SKM-1 treated with dmso at 0.1 percent for 144 hours (cell line): ENCODE results near the gene WNT5A.

ENCODE experiments used
- DNase-seq: peaks from one replicate; lab custom pipeline; 2025; ENCODE audit not compliant: unreplicated experiment; lab: John Stamatoyannopoulos, UW

Gene WNT5A

DNA sequence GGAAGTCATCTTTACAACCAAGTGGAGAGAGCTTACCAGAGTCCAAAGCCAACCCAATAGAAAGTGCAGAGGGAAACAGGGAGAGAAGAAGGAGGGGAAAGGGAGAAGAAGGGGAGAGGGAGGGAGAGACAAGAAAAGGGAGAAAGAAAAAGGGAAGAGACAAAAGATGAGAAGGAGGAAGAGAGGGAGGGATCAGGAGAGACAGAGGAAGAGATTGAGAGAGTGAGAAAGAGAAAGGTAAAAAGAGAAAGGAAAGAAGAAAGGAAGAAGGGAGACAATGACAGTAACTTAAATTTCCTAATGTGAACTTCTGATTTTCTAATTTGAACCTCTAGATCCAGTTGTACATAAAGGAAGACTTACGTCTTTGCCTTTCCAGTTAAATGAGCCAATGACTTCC, 20.7 kb upstream of the WNT5A start:
- no peak for DNase-seq

DNA sequence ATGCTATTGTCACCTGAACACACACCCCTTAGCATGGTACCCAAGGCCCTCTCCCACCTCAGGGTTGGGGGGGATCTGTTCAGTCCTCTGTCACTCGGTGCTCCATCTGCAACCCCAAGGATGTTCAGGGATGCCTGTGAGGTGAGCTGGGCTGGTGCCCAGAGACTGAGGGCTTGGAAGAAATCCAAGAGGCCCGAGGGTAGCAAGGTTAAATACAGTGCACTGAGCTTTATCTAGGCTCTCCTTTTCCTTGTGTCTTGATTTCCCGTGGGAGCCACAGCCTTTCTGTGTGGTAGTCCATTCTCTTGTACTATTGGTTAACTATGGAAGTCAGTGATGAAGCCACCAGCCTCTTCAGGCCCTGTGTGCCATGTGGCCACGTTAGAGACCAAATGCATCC, 18.7 kb upstream of the WNT5A start:
- DNase-seq, result no peak

DNA sequence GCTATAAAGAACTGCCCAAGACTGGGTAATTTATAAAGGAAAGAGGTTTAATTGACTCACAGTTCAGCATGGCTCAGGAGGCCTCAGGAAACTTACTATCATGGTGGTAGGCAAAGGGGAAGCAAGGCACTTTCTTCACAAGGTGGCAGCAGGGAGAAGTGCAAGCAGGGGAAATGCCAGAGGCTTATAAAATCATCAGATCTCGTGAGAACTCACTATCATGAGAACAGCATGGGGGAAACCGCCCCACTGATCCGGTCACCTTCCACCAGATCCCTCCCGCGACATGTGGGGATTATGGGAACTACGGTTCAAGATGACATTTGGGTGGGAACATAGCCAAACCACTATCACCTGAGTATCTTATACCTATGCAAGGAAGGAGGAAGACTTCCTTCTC, 18.0 kb upstream of the WNT5A start:
- DNase-seq, result peak; percentile 20

DNA sequence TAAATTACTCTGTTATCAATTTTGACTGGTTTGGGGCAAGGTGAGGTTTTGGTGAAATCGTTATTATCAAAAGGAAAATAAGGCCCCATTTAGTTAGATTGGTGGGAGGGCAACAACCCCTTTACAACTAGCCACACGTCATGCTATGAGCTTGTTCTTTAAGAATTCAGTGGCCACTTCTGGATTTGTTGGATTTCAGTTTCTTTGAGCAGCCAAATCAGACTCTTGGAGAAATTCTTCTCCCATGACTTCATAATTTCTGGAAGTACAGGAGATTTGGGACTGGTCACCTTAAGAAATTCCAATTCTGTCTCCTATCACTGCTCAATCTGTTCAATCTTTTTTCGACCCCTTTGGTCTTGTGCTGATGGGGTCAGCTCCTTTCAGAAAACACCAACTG, 14.8 kb upstream of the WNT5A start:
- DNase-seq, result no peak

DNA sequence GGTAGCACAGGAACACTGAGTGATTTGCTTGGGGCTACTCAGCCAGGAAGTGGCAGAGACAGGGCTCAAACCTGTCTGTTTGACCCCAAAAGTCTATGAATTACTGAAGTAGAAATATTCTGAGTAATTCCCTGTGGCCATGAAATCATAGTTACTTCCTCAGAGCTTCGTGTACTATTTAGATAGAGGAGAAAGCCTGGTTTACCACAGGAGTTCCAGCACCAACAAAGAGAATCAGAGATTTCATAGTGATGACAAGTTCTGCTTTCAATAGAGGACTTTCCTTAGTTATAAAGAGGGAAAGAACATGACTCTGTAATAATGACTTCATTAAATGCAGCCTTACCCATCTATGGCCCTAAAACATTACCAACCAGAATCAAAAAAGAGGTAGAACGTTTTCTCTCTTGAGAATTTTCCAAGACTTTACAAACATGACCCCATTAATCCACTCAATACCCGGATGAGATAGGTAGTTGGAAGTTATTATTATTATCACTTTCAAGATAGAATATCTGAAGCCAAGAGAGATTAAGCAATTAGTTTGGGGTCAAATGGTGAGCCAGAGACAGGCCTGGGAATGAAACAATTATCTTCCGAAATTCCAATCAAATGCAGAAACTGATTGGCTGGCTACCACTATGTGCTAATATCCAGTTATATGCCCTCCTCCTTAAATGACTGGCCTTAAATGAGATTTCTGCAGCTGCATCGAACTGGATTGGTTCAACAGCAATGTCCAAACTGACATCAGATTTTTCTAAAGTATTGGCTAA, 13.6 kb upstream of the WNT5A start:
- no peak for DNase-seq

DNA sequence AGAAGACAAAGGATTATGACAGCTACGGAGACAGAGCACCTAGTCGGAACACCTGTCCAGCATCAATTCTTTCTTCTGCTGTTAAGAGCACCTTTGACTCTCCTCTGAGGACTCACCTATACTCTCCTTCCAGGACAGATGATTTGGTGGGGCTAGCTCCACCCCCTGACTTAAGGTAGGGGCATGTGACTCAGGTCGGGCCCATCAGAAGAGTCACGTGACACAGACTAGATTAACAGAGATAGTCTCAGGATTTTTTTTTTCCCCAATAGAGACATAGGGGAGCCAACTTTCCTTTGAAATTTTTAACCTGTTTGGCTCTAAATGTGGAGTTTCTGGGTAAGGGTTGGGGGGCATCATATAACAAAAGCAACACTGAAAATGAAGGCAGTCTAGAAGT, 11.4 kb upstream of the WNT5A start:
- DNase-seq, result no peak

DNA sequence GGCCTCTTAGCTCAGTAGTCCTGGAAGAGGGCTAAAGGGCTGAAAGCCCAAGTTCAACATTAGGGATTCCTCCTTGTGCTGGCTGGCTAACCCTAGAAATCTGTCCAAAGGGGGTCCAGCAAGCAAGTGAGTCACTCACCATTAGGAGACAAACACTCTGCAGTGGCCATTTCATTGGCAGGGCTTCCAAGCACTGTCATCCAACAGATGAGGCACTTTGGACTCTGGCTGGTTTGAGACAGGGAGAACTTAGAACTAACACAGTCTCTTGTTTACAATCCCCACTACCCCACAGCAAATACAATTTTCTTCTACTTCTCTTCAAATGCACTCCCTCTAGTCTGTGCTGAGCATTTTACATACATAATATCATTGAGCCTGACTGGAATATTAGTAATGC, 10.1 kb upstream of the WNT5A start:
- DNase-seq, result no peak

DNA sequence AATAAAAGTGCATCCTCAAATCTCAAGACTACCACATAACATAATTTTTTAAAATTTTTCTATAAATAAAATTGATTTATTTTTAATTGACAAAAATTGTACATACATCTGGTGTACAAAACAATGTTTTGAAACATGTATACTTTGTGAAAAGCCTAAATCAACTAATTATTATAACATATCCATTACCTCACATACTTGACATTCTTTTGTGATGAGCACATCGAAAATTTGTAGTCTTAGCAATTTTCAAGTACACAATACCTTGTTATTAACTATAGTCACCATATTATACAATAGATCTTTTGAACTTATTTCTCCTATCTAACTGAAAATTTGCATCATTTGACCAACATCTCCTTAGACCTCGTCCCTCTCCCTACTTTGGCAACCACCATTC, 7.9 kb upstream of the WNT5A start:
- no peak for DNase-seq

DNA sequence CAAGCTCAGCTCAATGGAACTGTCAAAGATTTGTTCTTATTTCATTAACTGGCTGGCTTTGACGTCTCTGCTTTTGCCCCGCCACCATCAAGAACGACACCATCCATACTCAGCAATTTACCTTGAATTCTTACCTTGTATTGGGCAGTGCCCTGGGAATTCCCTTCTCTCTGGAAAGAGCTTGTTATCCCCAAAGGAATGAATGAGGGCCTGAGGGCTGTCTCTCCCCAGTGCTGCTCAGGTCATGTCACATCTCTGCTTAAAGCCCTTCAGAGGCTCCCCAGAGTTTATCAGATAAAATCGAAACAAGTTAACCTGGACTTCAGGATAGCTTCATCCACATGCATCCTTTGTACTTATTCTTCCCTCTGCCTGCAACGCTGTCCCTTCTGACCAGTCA, 5.9 kb upstream of the WNT5A start:
- DNase-seq, result no peak

DNA sequence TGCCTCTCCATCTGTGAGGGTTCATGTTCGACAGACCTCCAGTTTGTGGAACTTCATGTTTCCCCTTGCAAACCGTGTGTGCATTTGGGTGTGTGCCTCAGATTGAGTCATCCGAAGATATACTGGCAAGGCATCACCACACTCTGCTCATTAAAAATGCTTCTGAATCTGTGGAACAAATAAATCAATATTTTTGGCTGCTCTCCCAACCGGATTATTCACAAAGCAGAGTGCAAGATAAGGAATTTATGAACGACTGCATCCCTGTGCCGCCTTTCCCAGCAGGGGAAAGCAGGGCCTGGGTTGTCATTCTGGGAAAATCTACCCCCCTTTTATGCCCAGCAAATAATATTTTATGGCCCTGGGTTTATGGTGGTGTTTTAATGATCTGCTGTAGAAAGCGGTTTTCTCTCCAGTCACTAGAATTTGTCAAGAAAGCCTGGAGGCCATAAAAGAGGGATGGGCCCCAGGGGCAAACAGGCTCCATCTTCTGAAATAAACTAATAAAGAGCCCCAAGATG, 4.2 kb upstream of the WNT5A start:
- DNase-seq, result no peak

DNA sequence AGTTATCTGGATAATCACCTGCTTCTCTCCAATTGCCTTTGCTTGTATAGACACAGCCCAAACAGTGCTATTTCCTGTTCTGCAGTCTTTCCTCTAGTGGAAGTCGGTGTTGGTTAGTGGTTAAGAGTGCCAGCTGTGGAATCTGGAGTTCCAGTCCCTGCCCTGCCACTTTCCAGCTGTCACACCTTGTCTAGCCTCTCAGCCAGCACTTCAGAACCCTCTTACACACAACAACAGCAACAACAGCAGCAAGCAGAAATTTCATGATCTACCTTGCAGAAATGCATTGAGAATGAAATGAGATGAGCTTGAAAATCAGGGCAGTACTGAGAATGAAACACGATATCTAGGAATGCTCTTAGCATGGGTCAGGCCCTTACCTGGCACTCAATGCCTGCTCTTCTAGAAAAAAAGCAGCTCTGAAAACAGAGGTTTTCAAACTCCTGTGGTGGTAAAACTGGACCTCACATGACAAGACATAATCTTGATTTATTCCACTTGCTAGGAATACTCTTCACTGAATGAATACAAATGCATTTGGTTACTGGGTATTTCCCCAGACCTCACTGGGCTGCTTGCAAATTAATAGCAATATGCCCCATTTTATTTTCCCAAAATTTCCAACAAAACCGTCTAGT, 3.3 kb upstream of the WNT5A start:
- DNase-seq, result no peak

DNA sequence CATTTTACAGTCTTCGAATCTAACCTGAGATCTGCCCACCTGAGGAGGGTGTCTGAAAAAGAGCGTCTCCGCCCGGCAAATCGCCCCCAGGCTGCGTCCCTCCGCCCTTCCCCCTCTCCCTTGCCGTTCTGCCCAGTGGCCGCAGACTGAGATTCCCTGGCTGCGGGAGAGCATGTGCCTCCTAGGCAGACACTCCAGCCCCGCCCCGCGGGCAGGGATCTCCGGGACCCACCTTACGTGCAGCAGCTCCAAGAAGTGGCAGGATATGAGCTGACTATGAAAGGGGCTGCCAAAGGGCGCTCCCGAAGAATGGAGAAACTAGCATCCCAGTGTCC, 2.7 kb upstream of the WNT5A start:
- DNase-seq, result no peak

DNA sequence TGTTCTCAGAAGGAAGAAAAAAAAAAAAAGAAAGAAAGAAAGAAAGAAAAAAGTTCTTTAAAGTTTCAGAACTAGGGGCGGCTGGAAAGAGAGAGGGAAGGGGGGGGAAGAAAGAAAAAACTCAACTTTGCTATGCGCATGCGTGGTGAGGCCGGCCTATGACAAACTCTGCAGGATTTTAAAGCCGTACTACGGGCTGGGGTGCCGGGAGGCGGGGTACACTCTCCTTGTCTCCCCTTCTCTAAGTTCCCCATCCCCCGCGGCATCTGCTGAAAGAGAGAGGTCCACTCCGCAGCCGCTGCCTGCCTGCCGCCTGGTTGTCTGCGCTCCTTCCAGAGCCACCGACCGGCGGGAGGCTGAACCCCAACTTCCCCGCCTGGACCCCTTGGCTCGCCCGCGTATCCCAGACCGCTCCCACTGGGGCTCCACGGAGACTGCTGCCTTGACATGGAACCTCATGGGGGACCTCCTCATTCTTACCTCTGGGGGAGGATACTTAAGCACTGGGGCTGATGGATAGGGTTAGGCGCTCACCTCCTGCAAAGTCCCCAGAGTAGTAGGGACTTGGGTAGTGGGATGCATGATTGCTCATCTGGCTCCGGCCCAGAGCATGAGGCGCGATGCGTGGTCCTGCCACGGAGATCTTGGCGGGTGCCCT, 1.4 kb upstream of the WNT5A start:
- DNase-seq, result peak; percentile 18

DNA sequence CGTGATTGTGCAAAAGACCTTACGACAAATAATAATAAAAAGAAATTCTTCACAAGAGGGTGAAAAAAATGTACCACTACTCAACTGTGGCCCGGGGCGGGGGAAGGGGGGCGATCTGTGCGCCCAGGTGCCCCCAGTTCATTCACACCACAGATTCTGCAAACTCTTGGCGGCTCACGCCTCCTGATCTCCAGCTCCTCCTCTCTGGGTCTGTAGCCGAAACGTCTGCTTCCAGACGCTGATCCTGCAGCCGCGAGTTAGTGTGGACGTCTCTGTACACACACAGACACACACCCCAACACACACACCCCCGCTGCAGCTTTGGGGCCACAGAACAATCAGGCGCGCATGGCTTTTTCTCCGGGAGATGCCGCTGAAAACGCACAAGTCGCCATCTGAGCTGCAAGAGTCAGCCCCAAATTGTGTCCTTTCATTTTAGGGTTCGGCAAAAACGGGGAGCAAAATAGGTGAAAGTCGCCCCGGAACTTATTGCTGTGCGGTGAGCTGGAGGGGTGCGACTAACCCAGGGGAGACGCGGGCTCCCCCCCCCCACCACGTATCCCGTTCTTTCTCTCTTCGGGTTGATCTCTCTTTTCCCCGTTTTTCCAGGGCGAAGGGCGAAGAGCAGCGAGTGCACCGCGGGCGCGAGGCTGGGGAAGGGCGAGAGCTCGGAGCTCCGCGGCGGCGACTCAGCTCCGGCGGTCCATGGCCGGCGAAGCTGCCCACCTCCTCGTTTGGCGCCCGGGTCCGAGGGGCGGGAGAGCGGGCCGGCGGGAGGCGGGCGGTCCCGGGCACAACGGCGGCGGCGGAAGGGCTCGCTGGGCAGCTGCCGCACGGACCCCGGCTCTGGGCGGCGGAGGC, 505 bp upstream of the WNT5A start:
- no peak for DNase-seq

DNA sequence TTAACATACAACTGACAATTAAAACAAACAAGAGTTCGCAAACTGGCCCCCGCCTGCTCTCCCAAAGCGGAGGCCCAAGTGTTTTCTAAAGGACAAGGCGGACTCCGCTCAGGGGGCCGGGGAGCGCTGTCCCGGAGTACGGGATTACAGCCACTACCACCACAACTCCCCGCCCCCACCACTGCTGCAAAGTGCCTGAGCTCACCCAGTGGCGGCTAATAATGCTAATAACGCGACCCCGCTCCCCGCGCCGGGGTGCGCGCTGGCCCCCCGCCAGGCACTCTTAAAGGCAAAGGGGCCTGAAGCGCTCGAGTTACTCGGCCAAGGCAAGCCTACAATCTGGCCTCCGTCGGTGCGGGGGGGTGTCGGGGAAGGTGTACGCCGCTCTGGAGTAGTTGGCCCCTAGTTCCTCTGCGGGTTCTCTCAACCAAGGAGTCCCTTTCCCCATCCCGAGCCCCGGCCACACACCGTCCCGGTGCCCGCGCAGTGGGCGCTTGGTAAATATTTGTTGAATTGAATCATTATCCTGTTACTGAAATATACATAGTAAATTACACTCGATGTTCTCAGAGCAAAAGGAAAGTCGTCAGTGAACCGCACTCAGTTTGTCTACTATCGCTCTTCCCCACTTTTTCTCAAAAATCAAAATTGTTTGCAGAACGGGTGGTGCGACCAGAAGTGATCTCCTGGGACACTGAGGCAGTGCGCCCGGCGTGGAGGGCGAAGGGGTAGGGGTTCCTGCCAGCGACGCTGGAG, 827 bp downstream of the WNT5A start:
- no peak for DNase-seq

DNA sequence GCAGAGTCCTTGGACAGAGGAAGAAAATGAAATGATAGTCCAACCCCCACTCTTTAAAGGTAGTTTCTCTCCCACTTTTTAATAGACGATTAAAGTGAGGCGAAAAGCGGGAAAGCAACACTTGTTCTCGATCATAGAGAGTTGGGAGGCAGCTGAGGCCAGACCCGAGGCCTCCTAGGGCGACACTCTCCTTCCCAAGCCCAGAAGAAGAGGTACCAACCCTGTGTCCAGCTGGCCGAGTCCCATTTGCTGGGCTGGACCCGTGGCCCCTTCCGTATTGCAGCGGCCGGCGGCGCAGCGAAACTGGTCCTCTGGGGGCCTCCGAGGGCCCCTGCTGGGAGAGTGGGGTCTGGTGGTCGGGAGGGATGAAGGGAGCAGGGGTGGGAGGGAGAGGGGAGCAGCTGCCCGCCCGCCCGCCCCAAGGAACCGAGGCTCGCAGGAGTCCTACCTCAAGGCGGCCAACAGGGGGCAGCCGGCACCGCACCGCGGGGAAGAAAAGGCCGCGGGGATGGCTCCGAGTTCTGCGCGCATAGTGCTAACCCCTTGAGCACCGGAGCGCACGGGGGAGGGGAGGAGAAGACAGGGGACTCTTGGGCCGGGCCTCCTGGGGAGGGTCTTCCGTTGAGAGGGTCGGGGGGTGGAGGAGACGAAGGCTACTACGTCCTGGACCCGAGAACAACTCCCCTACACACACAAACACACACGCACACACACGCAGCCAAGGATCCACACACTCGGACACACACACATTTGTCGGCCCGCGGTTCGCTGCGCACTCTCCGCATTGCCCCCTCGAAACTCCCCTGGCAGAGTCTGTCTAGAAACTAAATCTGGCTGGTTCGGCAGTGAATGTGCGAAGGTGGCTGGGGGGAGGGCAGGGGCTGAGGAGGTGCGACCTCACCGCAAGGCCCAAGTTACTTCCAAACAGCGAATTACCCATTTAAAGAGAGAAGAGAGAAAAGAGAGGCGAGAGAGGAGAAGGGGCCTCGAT, 2.0 kb downstream of the WNT5A start:
- peak; percentile 60 for DNase-seq

DNA sequence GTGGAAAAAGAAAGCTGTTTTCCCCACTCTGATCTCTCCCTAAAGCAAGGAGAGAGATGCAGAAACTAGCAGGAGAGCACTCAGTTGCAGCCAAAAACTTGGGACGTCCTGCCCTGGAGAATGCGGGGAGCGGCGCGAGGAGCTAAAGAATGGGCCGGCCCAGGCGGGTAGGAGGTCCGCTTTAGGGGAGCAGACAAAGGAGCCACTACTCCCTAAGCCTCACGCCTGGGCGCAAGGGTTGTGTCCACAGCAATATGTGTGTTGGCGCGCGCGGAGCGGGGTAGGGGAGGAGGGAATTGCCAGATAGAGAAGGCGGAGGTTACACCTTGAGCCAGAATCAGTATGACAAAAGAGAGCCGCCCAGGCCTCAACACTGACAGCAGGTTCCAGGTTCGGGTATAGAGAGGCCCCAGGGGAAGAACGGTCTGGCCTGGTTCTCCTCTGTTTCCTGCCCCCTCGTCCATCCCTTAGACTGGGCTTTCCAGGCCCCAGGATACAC, 2.9 kb downstream of the WNT5A start:
- DNase-seq, result no peak

DNA sequence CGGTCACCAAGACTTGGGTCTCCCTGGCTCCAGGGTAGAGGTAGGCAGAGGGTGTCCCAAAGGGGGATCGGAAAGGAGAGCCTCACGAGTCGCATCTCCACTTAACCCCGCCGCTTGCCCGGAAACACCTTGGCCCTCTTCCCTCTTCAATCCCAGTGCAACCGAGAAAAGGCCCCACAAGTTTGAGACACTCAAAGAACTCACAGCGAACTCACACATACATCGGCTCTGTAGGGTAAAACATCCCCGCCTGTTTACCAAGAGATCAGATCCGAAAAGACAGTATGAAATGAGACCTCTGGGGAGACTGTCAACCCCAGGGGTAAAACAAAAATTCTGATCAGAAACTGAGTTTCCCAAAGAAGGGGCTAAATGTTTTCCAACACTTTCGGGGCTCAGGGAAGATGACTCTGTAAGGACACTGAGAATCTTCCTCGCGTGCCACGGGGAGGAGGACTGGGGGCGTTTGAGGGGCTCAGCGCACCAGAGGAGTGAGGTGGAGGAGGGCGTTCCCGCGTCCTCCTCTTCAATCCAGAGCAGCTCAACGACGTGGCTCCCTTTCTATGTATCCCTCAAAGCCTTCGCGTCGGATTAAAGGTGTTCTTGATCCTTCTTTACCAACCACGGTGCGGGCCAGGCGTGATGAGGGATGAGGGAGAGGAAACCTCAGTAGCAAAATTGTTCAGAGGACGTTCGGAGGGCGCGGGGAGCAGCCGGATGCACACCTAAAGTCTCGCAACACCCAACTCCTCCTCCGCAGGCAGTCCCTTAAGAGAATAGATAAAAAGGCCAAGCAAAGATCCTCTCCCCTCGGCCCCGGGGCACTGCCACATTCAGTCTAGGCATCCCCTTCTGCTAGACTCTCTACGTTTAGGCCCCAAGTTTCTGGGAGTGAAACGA, 3.7 kb downstream of the WNT5A start:
- no peak for DNase-seq
